H1 (cell line): ENCODE results near the gene RGS13. TPM values are rescaled to one million over a fixed set of nuclear protein-coding genes. Genes with fewer than 3 reads are reported as not detected.

Experiments used
- CTCF ChIA-PET: fragments of 300-600 bp; sonication (Branson Sonifier 250); formaldehyde crosslinking; loops from one replicate; lab custom pipeline; 2021; ENCODE audit not compliant: partially characterized antibody; lab: Charles Lee
- POLR2A ChIA-PET: fragments of 300-600 bp; sonication (Branson Sonifier 250); formaldehyde crosslinking; loops from one replicate; lab custom pipeline; 2021; ENCODE audit warnings: inconsistent platforms; ENCODE audit not compliant: partially characterized antibody; lab: Charles Lee
- DNase-seq, 2 experiments: peaks; one replicate each; pipeline versions ENCODE4 v3.0.0 to v3.0.0-alpha.2; 2010 to 2022; ENCODE audit warnings: low spot score in 2 of 2, low read depth in 1 of 2, mixed read lengths in 1 of 2
- FAIRE-seq: peaks from 2 replicates; lab custom pipeline; 2011; peaks lifted over from hg19 to GRCh38; lab: Jason Lieb, UNC
- H2AFZ ChIP-seq: 2 replicates; pipeline ENCODE4 v1.8.1; 2012; ENCODE audit warnings: low read length, inconsistent platforms
- H2AK5ac ChIP-seq: 2 replicates; pipeline ENCODE4 v1.6.1; 2013; ENCODE audit warnings: low read depth, low read length
- H2BK120ac ChIP-seq: replicated peaks from 2 replicates; pipeline ENCODE3; 2013; ENCODE audit warnings: low read depth, low read length, inconsistent platforms
- H2BK12ac ChIP-seq: 2 replicates; pipeline ENCODE4 v1.6.1; 2013; ENCODE audit warnings: low read depth, low read length
- H2BK15ac ChIP-seq: 2 replicates; pipeline ENCODE4 v1.6.1; 2013; ENCODE audit warnings: low read length
- H2BK20ac ChIP-seq: 2 replicates; pipeline ENCODE4 v1.6.1; 2013; ENCODE audit warnings: low read length
- H2BK5ac ChIP-seq: 2 replicates; pipeline ENCODE4 v1.6.1; 2013; ENCODE audit warnings: low read depth, low read length
- H3K14ac ChIP-seq: 2 replicates; pipeline ENCODE4 v1.6.1; 2013; ENCODE audit warnings: inconsistent platforms; ENCODE audit not compliant: insufficient read length
- H3K18ac ChIP-seq: 2 replicates; pipeline ENCODE4 v1.6.1; 2013; ENCODE audit warnings: low read length; ENCODE audit errors: extremely low read depth
- H3K23ac ChIP-seq: 2 replicates; pipeline ENCODE4 v1.6.1; 2013; ENCODE audit warnings: inconsistent platforms; ENCODE audit not compliant: insufficient read length
- H3K23me2 ChIP-seq: 2 replicates; pipeline ENCODE4 v1.6.1; 2013; ENCODE audit warnings: low read depth, low read length
- H3K27ac ChIP-seq: 2 replicates; pipeline ENCODE4 v1.6.1; 2011; ENCODE audit warnings: low read depth, low read length, inconsistent platforms
- H3K27me3 ChIP-seq, 4 experiments: replicated peaks in 1 of 4; 1 replicate in 1 of 4; 2 replicates in 3 of 4; pipeline versions ENCODE4 v1.6.1 to v1.8.1; 2011 to 2013; ENCODE audit warnings: low read length in 3 of 4, mild to moderate bottlenecking in 3 of 4, inconsistent platforms in 2 of 4, mixed read lengths in 2 of 4, moderate library complexity in 1 of 4; ENCODE audit not compliant: control insufficient read depth in 3 of 4, insufficient read depth in 3 of 4; ENCODE audit errors: extremely low read depth in 1 of 4
- H3K36me3 ChIP-seq, 4 experiments: 2 replicates each; pipeline versions ENCODE4 v1.6.1 to v1.8.1; 2011 to 2013; ENCODE audit warnings: mild to moderate bottlenecking in 4 of 4, low read length in 3 of 4, moderate library complexity in 2 of 4, control low read depth in 1 of 4, inconsistent platforms in 1 of 4; ENCODE audit not compliant: insufficient read depth in 4 of 4, control insufficient read depth in 2 of 4
- H3K4ac ChIP-seq: replicated peaks from 2 replicates; pipeline ENCODE3; 2013; ENCODE audit warnings: low read length, low read depth, mixed read lengths, inconsistent platforms; ENCODE audit not compliant: insufficient read length
- H3K4me1 ChIP-seq, 4 experiments: replicated peaks in 1 of 4; 1 replicate in 1 of 4; 2 replicates in 3 of 4; pipeline versions ENCODE4 v1.6.1 to v1.8.1; 2011 to 2013; ENCODE audit warnings: low read length in 3 of 4, inconsistent platforms in 2 of 4, mixed read lengths in 1 of 4; ENCODE audit not compliant: insufficient read depth in 4 of 4, control insufficient read depth in 3 of 4
- H3K4me2 ChIP-seq, 2 experiments: 2 replicates each; pipeline versions ENCODE4 v1.6.1 to v1.8.1; 2011 to 2013; ENCODE audit warnings: low read depth in 2 of 2, low read length in 2 of 2, control low read depth in 1 of 2, inconsistent platforms in 1 of 2, mild to moderate bottlenecking in 1 of 2; ENCODE audit not compliant: insufficient read depth in 1 of 2
- H3K4me3 ChIP-seq, 4 experiments: fragments of 200-600, 300-600 bp in 1 of 4; sonication (generic), shearing (Covaris generic), sonication (Bioruptor Twin) in 1 of 4; 2 replicates each; pipeline versions ENCODE4 v1.5.1 to v1.8.1; 2011 to 2016; ENCODE audit warnings: low read length in 4 of 4, low read depth in 3 of 4, control low read depth in 2 of 4, inconsistent platforms in 2 of 4, mild to moderate bottlenecking in 2 of 4, mixed read lengths in 1 of 4, moderate library complexity in 1 of 4; ENCODE audit not compliant: insufficient read depth in 2 of 4; ENCODE audit errors: extremely low read depth in 1 of 4
- H3K56ac ChIP-seq: replicated peaks from 2 replicates; pipeline ENCODE3; 2013; ENCODE audit warnings: low read depth, mild to moderate bottlenecking, mixed read lengths, low read length, inconsistent platforms; ENCODE audit not compliant: insufficient read length
- H3K79me1 ChIP-seq: 2 replicates; pipeline ENCODE4 v1.6.1; 2013; ENCODE audit warnings: low read depth, low read length, control low read depth
- H3K79me2 ChIP-seq, 2 experiments: 2 replicates each; pipeline versions ENCODE4 v1.6.1 to v1.8.1; 2012 to 2013; ENCODE audit warnings: low read length in 2 of 2, mild to moderate bottlenecking in 2 of 2, inconsistent platforms in 1 of 2; ENCODE audit not compliant: insufficient read depth in 2 of 2, control insufficient read depth in 1 of 2
- H3K9ac ChIP-seq, 4 experiments: replicated peaks in 1 of 4; 1 replicate in 1 of 4; 2 replicates in 3 of 4; pipeline versions ENCODE4 v1.6.1 to v1.8.1; 2011 to 2013; ENCODE audit warnings: low read depth in 3 of 4, low read length in 3 of 4, control low read depth in 2 of 4, mild to moderate bottlenecking in 2 of 4, moderate library complexity in 2 of 4, inconsistent platforms in 1 of 4; ENCODE audit errors: extremely low read depth in 1 of 4
- H3K9me3 ChIP-seq, 2 experiments: 2 replicates each; pipeline versions ENCODE4 v1.6.1 to v1.8.1; 2012 to 2013; ENCODE audit warnings: mild to moderate bottlenecking in 2 of 2, moderate library complexity in 2 of 2, control low read depth in 1 of 2, inconsistent platforms in 1 of 2, low read depth in 1 of 2, low read length in 1 of 2, mixed read lengths in 1 of 2; ENCODE audit not compliant: insufficient read depth in 2 of 2
- H4K20me1 ChIP-seq, 2 experiments: replicated peaks in 1 of 2; 2 replicates each; pipeline versions ENCODE3 to v1.8.1; 2011 to 2013; ENCODE audit warnings: inconsistent platforms in 2 of 2, low read length in 2 of 2, mild to moderate bottlenecking in 1 of 2; ENCODE audit not compliant: insufficient read depth in 2 of 2, control insufficient read depth in 1 of 2
- H4K5ac ChIP-seq: 2 replicates; pipeline ENCODE4 v1.6.1; 2013; ENCODE audit warnings: low read length, low read depth, mixed read lengths, inconsistent platforms; ENCODE audit not compliant: insufficient read length
- H4K8ac ChIP-seq: 2 replicates; pipeline ENCODE4 v1.8.0; 2013; ENCODE audit warnings: mild to moderate bottlenecking, moderate library complexity, low read length, inconsistent platforms; ENCODE audit not compliant: insufficient read depth; ENCODE audit errors: extremely low read depth
- H4K91ac ChIP-seq: replicated peaks from 2 replicates; pipeline ENCODE3; 2013; ENCODE audit warnings: low read length, mixed read lengths, inconsistent platforms; ENCODE audit not compliant: insufficient read length
- JUND ChIP-seq: IDR thresholded peaks from 2 replicates; pipeline ENCODE4 v1.6.1; 2011; ENCODE audit warnings: mild to moderate bottlenecking, improper control_type of control experiment, low read length
- RBBP5 ChIP-seq: IDR thresholded peaks from 2 replicates; pipeline ENCODE4 v1.7.1; 2012; ENCODE audit warnings: low read depth, mild to moderate bottlenecking, inconsistent platforms, low read length, moderate library complexity, borderline replicate concordance
- RFX5 ChIP-seq: IDR thresholded peaks from 2 replicates; pipeline ENCODE4 v1.6.1; 2011; ENCODE audit warnings: low read depth, low read length, improper control_type of control experiment, borderline replicate concordance
- SP4 ChIP-seq: IDR thresholded peaks from 2 replicates; pipeline ENCODE4 v1.6.1; 2012; ENCODE audit warnings: low read length, inconsistent platforms
- TAF7 ChIP-seq: optimal IDR thresholded peaks from 2 replicates; pipeline ENCODE3; 2011; ENCODE audit warnings: low read depth, mild to moderate bottlenecking, inconsistent platforms, low read length, moderate library complexity, borderline replicate concordance
- TBP ChIP-seq: IDR thresholded peaks from 2 replicates; pipeline ENCODE4 v1.6.1; 2011; ENCODE audit warnings: low read depth, low read length, improper control_type of control experiment
- USF2 ChIP-seq: IDR thresholded peaks from 2 replicates; pipeline ENCODE4 v1.6.1; 2011; ENCODE audit warnings: low read length, improper control_type of control experiment
- YY1 ChIP-seq: IDR thresholded peaks from 2 replicates; pipeline ENCODE4 v1.6.1; 2011; ENCODE audit warnings: low read depth, mild to moderate bottlenecking, low read length
- WGBS, 2 experiments: shearing (Covaris generic) in 1 of 2; methylation state at CpG; one replicate each; pipeline versions ENCODE4 v1.1.6 to v1.1.7; 2013 to 2015; ENCODE audit warnings: low lambda C conversion rate in 2 of 2, mixed read lengths in 2 of 2, inconsistent platforms in 1 of 2, low coverage in 1 of 2, missing lambda C conversion rate in 1 of 2; ENCODE audit not compliant: insufficient replicate concordance in 2 of 2, insufficient coverage in 1 of 2, insufficient read length in 1 of 2; ENCODE audit errors: extremely low coverage in 1 of 2, missing lambda C conversion rate in 1 of 2; 5-methylcytosine and 5-hydroxymethylcytosine counted together
- long read RNA-seq, 2 experiments: library from RNA in 1 of 2; library from capped mRNA in 1 of 2; stranded (forward); transcript quantifications; one replicate each; pipeline ENCODE4 v2.0.0, GENCODE V29; 2021; ENCODE audit warnings: inconsistent platforms in 1 of 2
- polyA minus RNA-seq, 3 experiments: library from RNA; depleted of rRNA, polyadenylated mRNA; stranded (reverse); fragments of >200 nt; gene quantifications; 1 replicate in 2 of 3; 2 replicates in 1 of 3; pipeline ENCODE4 v1.2.3, GENCODE V29; 2011
- polyA plus RNA-seq, 7 experiments: library from polyadenylated mRNA; depleted of rRNA in 3 of 7; stranded (reverse) in 5 of 7; unstranded in 2 of 7; fragments of >200 nt in 5 of 7; fragments of 200-250 nt in 2 of 7; gene quantifications; 1 replicate in 5 of 7; 2 replicates in 1 of 7; 4 replicates in 1 of 7; pipeline versions ENCODE4 v1.2.1 to v1.2.3, GENCODE V29; 2011 to 2013; ENCODE audit warnings: missing spikeins in 2 of 7, mixed read lengths in 2 of 7
- total RNA-seq: library from RNA; stranded (reverse); fragmentation: NEBNext Ultra II Directional; extraction: Animal tissue kit (Norgen Biotek cat#: 25700); gene quantifications from 2 replicates; pipeline ENCODE4 v1.2.1, GENCODE V29; 2021

RGS13 gene
- not detected in 2 replicates for total RNA-seq
- not detected in 2 replicates for polyA plus RNA-seq (2011; rRNA removed)
- polyA plus RNA-seq (2011; cell fraction: cytosol; rRNA removed): not detected
- polyA plus RNA-seq (2011; cell fraction: nucleus; rRNA removed): not detected
- not detected in 4 replicates for polyA plus RNA-seq (2012, experiment 1 of 2)
- polyA plus RNA-seq (2012, experiment 2 of 2): not detected
- polyA plus RNA-seq (2013, experiment 1 of 2): not detected
- polyA plus RNA-seq (2013, experiment 2 of 2): not detected
- polyA minus RNA-seq (2011; rRNA and poly(A)+ RNA removed): not detected in 2 replicates
- not detected for polyA minus RNA-seq (2011; cell fraction: cytosol; rRNA and poly(A)+ RNA removed)
- polyA minus RNA-seq (2011; cell fraction: nucleus; rRNA and poly(A)+ RNA removed): not detected
- long read RNA-seq, experiment 1: 0 reads
- long read RNA-seq, experiment 2: 0 reads

- WGBS, 2 experiments: 86% methylated on average over 4 of the region's 4 CpGs; no CpG with 5 or more reads in 1 of the 2 experiments
- H3K36me3 ChIP-seq: no peaks in the 10 kb centered on the region
- H3K79me1 ChIP-seq: no peaks in the 10 kb centered on the region
- H3K27ac ChIP-seq: no peak within 1 kb of the TSS
- no peak within 1 kb of the TSS for H3K23ac ChIP-seq
- no peaks in the 10 kb centered on the region for H3K27me3 ChIP-seq
- ChIA-PET POLR2A (no interaction called here), CTCF (no interaction called here)
- H3K4me1 ChIP-seq: no peaks in the 10 kb centered on the region
- H4K91ac ChIP-seq: no peak within 1 kb of the TSS
- no peak within 1 kb of the TSS for H2BK20ac ChIP-seq
- H3K4me3 ChIP-seq: no peak within 1 kb of the TSS
- no peak within 1 kb of the TSS for H2BK120ac ChIP-seq
- H2BK5ac ChIP-seq: no peak within 1 kb of the TSS
- TF ChIP-seq YY1 (no peak), TAF7 (no peak), RBBP5 (no peak), RFX5 (no peak), TBP (no peak), SP4 (no peak), JUND (no peak), USF2 (no peak)
- TF ChIP-seq, all 59 proteins: peak for 0
- Histone ChIP-seq H2AK5ac (no peak within 1 kb of the TSS), H3K18ac (no peak within 1 kb of the TSS), H3K4ac (no peak within 1 kb of the TSS), H3K9ac (no peak within 1 kb of the TSS), H3K23me2 (no peaks in the 10 kb centered on the region), H2BK12ac (no peak within 1 kb of the TSS), H4K20me1 (no peaks in the 10 kb centered on the region), H3K56ac (no peak within 1 kb of the TSS), H3K79me2 (no peaks in the 10 kb centered on the region), H2AFZ (no peak within 1 kb of the TSS; the same call in 1 of the 2 replicates), H3K9me3 (no peaks in the 10 kb centered on the region), H4K5ac (no peak within 1 kb of the TSS), H4K8ac (no peak within 1 kb of the TSS), H3K4me2 (no peak within 1 kb of the TSS), H3K14ac (no peak within 1 kb of the TSS), H2BK15ac (no peak within 1 kb of the TSS)
- DNase-seq (no peak), FAIRE-seq (no peak)
Observed at GRCh38 chr1:192635939-192636338, at the start of gene RGS13. Gene RGS13 (plus strand): TSS chr1:192636147. CDS start chr1:192644335, 8,188 bp downstream.
